Activated CD4-positive, alpha-beta T cell treated with anti-CD3 and anti-CD28 coated beads for 24 hours (primary cell): ENCODE results near the gene TSPAN18.

Experiments used
- DNase-seq, 2 donors: peaks; one replicate each; pipeline ENCODE4 v3.0.0-alpha.2; 2020; ENCODE audit warnings: low read depth in 2 of 2

TSPAN18 gene

GRCh38 chr11:44942029-44942955 is 215.5 kb downstream of the TSPAN18 start:
- no peak for DNase-seq

- DNase-seq: no peak
These were observed 216.4 kb downstream of the TSPAN18 start for GRCh38 chr11:44943118-44943517.

GRCh38 chr11:44943696-44944095 is 216.9 kb downstream of the TSPAN18 start:
- no peak for DNase-seq

GRCh38 chr11:44944181-44944852 is 217.6 kb downstream of the TSPAN18 start:
- no peak for DNase-seq

GRCh38 chr11:44944853-44945235 is 218.1 kb downstream of the TSPAN18 start:
- no peak for DNase-seq

- no peak for DNase-seq
These were observed 218.9 kb downstream of the TSPAN18 start for GRCh38 chr11:44945666-44946065.

- DNase-seq: no peak
These were observed 219.5 kb downstream of the TSPAN18 start for GRCh38 chr11:44946263-44946662.

- DNase-seq: no peak
These were observed 220.4 kb downstream of the TSPAN18 start for GRCh38 chr11:44947114-44947513.

- DNase-seq: no peak
These were observed 221.4 kb downstream of the TSPAN18 start for GRCh38 chr11:44948155-44948554.

GRCh38 chr11:44949160-44950030 is 222.6 kb downstream of the TSPAN18 start:
- DNase-seq: no peak

GRCh38 chr11:44950031-44950624 is 223.4 kb downstream of the TSPAN18 start:
- no peak for DNase-seq

- DNase-seq: peak; percentile 46 to 49
These were observed 224.1 kb downstream of the TSPAN18 start, which contains the start of gene TP53I11 for GRCh38 chr11:44950625-44951476. TP53I11 (minus strand) TSS chr11:44950883; CDS start chr11:44938335, 12,548 bp downstream.

GRCh38 chr11:44952082-44952481 is 225.3 kb downstream of the TSPAN18 start:
- DNase-seq: no peak

GRCh38 chr11:44952500-44953260 is 225.9 kb downstream of the TSPAN18 start:
- no peak for DNase-seq

- DNase-seq: no peak
These were observed 227.5 kb downstream of the TSPAN18 start for GRCh38 chr11:44954051-44954906.

- no peak for DNase-seq
These were observed 228.4 kb downstream of the TSPAN18 start for GRCh38 chr11:44955015-44955738.

GRCh38 chr11:44957040-44957515 is 230.3 kb downstream of the TSPAN18 start:
- DNase-seq: no peak
